ENCODE results near the gene RILPL1.
"Not testable (repeated sequence)": the region's sequence is repeated elsewhere in the genome, so short reads cannot be mapped to it uniquely, and the experiment has no call there.

Gene RILPL1

DNA sequence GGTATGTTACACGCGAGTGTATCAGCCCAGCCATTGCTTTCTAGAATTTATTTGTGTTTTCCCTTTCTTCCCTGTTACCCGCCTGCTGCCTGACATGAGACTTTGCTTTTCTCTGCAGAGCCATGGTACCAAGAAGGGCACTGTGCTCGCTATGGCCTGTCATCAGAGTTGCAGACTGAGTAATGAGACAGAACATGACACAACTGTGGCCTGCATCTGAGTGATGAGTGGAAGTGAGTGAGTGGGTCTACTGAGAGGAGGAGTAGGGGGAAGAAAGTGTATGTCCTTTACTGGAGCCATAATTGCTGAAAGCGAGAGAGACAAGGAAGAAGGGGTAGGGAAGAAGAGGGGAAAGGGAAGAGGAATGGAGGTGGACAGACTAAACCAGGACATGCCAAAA lies 2.9 kb downstream of the RILPL1 start:
- DNase-seq (ENCODE audit: low spot score), result no peak

DNA sequence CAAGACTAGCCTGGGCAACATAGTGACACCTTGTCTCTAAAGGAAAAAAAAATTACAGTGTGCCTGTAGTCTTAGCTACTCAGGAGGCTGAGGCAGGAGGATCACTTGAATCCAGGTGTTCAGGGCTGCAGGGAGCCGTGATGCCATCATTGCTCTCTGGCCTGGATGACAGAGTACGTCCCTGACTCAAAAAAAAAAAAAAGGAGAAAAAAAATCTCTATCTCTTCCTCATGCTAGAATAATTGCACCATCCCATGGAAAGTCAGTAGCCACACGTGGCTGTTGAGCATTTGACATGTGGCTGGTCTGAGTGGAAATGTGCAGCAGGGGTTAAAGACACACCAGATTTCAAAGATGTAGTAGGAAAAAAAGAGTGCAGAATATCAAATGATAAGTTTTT lies 3.8 kb downstream of the RILPL1 start:
- no peak for DNase-seq (ENCODE audit: low spot score)

- no peak for DNase-seq (ENCODE audit: low spot score)
Observed at GRCh38 chr12:123528858-123529257, 4.7 kb downstream of the RILPL1 start.

DNA sequence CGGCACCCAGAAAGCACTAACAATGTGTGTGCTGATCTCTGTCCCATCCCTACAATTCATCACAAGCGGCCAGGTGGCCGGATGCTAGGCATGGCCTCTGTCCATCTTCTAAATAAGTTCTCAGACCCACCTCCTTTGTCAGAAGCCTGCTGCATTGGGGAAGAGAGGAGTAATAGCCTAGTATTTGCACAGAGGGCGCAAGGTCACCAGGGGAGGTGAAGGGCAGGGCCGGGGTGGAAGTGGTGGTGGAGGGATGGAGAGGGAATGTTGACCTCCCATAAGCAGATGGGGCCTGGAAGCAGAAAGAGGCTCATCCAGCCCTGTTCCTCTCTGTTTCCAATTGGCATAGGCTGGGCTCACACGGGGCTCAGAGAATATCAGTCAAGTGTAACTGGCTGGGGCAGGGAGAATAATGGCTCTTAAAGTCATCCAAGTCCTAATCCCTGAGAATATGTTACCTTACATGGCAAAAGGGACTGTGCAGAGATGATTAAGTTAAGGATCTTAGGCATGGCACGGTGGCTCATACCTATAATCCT lies 6.9 kb downstream of the RILPL1 start:
- no peak for DNase-seq (ENCODE audit: low spot score)

DNA sequence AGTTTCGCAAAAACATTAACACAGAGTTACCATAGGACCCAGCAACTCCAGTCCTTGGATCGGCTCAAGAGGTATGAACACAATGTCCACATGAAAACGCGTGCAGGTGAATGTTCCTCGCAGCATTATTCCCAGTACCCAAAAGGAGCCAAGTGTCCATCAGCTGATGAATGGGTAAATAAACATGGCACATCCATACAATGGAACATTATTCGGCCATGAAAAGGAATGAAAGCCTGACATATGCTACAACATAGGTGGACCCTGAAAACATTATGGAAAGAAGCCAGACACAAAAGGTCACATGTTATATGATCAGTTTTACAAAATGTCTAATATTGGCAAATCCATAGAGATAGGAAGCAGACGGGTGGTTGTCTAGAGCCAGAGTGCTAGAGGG lies 9.1 kb downstream of the RILPL1 start:
- no peak for DNase-seq (ENCODE audit: low spot score)

DNA sequence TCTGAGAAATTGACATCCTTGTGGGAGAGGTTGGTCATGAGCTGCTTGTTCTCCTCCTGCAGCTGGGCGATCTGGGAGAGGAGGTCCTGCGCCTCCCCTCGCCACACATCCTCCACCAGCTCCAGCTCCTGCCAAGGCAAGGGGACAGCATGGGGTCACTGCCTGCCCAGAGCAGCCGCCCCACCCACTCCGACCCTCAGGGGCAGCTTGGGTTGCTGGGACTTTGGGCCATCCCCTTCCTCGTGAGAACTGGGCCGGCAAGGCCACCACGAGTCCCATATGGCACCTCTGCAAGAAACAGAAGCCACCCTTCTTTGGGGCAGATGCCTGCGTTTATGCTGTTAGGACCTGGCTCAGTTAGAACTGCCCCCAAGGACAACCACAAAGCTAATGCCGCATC lies 10.0 kb downstream of the RILPL1 start:
- DNase-seq (ENCODE audit: low spot score), result no peak

- no peak for DNase-seq (ENCODE audit: low spot score)
Observed at GRCh38 chr12:123522164-123522563, 11.4 kb downstream of the RILPL1 start.

GRCh38 chr12:123520567-123521474 lies 12.7 kb downstream of the RILPL1 start:
- no peak for DNase-seq (ENCODE audit: low spot score)

DNA sequence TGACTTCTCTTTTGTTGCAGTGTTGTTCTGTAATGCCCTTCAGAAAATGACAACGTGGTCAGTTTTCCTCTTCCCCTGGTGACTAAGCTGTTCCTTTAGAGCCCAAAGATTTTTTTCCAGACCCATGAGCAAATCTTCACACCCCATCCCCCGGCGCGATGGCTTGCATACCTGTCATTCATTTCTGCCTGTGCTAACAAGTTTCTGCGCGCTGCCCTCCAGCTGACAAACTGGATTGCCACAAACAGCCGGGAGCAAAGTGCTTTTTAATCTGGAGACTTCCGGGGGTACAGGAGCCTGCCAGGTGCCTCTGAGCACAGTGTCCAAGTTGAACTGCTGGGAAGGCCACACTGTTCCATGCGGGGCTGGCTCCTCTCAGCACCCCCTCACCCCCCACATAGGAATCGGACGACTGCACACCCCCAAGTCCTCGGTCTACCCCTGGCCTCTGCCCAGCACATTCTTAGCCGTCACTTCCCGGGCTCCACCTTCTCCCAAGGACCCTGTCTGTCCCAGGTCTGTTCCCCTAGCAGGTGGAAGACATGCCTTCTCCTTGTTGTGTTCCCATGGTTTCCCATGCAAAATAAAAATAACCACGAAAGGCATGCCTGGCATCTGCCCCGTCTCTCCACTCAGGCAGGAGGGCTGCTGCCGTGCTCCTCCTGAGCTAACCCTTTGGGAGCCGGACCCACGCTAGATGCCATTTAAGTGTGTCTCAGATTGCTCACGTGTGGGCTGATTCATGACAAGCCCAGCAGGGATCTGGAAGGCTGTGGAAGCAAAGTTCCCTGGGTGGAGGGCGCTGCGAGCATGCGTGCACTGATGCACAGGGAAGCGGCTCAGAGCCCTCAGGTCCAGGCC lies 14.1 kb downstream of the RILPL1 start:
- DNase-seq (ENCODE audit: low spot score), result no peak

GRCh38 chr12:123516216-123516780 lies 17.2 kb downstream of the RILPL1 start:
- DNase-seq (ENCODE audit: low spot score), result no peak

GRCh38 chr12:123514582-123515221 lies 18.8 kb downstream of the RILPL1 start:
- DNase-seq (ENCODE audit: low spot score), result not testable (repeated sequence)

- DNase-seq (ENCODE audit: low spot score), result no peak
Observed at GRCh38 chr12:123513805-123514204, 19.7 kb downstream of the RILPL1 start.

DNA sequence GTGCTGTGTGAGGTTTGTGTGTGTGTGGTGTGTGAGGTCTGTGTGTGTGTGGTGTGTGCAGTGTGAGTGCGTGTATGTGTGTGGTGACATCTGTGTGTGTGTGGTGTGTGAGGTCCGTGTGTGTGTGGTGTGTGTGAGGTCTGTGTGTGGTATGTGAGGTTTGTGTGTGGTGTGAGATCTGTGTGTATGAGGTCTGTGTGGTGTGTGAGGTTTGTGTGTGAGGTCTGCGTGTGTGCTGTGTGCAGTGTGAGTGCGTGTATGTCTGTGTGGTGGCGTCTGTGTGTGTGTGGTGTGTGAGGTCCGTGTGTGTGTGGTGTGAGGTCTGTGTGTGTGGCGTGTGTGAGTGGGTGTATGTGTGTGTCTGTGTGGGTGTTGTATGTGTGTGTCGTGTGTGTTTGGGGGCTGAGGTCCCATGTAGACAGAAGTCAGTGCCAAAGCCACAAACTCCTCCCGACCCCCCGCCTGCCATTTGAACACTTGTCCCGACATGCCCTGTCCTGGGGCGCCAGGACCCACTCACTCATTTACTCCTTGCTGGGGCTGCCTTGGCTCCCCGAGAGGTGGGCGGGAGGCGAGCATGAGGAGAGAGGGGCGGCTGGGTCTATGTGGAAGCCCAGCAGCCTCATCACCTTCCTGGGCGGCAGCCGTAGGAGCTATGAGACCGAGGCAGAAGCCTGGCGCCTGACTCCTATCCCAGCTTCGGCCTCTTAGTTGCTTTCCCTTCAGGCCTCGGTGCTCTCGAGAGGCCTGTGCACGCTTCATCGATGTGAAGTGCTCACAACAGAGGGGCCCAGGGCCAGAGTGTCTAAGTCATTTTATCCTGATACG lies 20.5 kb downstream of the RILPL1 start:
- DNase-seq (ENCODE audit: low spot score), result no peak

GRCh38 chr12:123506843-123507236 lies 26.7 kb downstream of the RILPL1 start:
- no peak for DNase-seq (ENCODE audit: low spot score)

GRCh38 chr12:123506059-123506842 lies 27.3 kb downstream of the RILPL1 start:
- DNase-seq (ENCODE audit: low spot score), result no peak

- no peak for DNase-seq (ENCODE audit: low spot score)
Observed at GRCh38 chr12:123502163-123502704, 31.3 kb downstream of the RILPL1 start.

- DNase-seq (ENCODE audit: low spot score), result no peak
Observed at GRCh38 chr12:123499332-123499731, 34.2 kb downstream of the RILPL1 start.

DNA sequence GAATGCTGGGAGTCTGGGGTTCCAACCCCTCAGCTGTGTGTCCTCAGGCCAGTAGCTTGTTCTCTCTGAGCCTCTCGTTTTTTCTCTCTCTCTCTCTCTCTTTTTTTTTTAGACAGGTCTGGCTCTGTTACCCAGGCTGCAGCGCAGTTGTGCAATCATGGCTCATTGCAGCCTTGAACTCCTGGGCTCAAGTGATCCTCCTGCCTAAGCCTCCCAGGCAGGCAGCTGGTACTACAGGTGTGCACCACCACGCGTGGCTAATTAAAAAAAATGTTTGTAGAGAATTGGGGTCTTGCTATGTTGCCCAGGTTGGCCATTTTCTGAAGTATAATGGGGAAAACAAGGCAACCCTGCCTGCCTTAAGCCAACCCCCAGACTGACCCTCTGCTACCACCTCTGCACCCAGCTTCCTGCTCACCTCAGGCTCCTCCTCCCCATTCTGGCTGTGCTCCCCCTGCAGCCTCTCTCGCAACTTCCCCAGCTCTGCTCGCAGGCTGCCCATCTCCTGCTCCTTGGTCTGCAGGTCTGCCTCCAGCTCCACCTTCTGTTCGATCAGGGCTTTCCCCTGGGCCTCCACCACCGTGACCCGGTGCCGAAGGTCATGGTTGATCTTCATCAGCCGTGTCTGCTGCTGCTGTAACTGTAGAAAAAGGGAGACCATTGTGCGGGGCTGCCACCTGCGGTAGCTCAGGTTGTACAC lies 35.2 kb downstream of the RILPL1 start:
- DNase-seq (ENCODE audit: low spot score), result no peak

DNA sequence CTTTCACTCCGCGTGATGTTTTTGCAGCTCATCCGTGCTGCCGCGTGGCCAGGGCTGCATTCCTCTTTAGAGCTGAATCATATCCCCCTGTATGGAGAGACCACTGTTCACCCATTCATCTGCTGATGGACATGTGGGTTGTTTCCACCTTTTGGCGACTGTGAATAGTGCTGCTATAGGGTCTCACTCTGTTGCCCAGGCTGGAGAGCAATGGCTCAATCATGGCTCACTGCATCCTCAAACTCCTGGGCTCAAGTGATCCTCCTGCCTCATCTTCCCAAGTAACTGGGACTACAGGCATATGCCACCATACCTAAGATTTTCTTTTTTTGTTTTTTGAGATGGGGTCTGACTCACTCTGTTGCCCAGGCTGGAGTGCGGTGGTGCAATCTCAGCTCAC lies 36.5 kb downstream of the RILPL1 start:
- DNase-seq (ENCODE audit: low spot score), result no peak

Data from left forelimb (tissue), 1 donor.